NCI-H1694 (cell line): ENCODE measurements around the gene SCN10A.

Source experiments
- DNase-seq: peaks from one replicate; lab custom pipeline; 2025; lab: John Stamatoyannopoulos, UW

Gene SCN10A

GRCh38 chr3:38720465-38720864 is 95.6 kb downstream of the SCN10A start:
- no peak for DNase-seq

GRCh38 chr3:38717355-38718240 is 98.4 kb downstream of the SCN10A start:
- DNase-seq: no peak

GRCh38 chr3:38713121-38713520 is 102.9 kb downstream of the SCN10A start:
- no peak for DNase-seq

GRCh38 chr3:38711321-38711720 is 104.7 kb downstream of the SCN10A start:
- no peak for DNase-seq

GRCh38 chr3:38707730-38708129 is 108.3 kb downstream of the SCN10A start:
- DNase-seq: no peak

- no peak for DNase-seq
Measured at GRCh38 chr3:38706961-38707360, 109.1 kb downstream of the SCN10A start.

- no peak for DNase-seq
Measured at GRCh38 chr3:38702231-38702630, 113.8 kb downstream of the SCN10A start.

- no peak for DNase-seq
Measured at GRCh38 chr3:38698760-38699159, 117.3 kb downstream of the SCN10A start.

GRCh38 chr3:38698061-38698460 is 118.0 kb downstream of the SCN10A start:
- no peak for DNase-seq

GRCh38 chr3:38696034-38696433 is 120.0 kb downstream of the SCN10A start:
- DNase-seq: no peak

GRCh38 chr3:38690185-38690584 is 125.8 kb downstream of the SCN10A start:
- DNase-seq: no peak

- DNase-seq: no peak
Measured at GRCh38 chr3:38689774-38690173, 126.2 kb downstream of the SCN10A start.

- DNase-seq: no peak
Measured at GRCh38 chr3:38689346-38689745, 126.7 kb downstream of the SCN10A start.

- no peak for DNase-seq
Measured at GRCh38 chr3:38687321-38687720, 128.7 kb downstream of the SCN10A start.

GRCh38 chr3:38684546-38684945 is 131.5 kb downstream of the SCN10A start:
- DNase-seq: no peak

- no peak for DNase-seq
Measured at GRCh38 chr3:38669668-38670067, 146.3 kb downstream of the SCN10A start.

- no peak for DNase-seq
Measured at GRCh38 chr3:38662544-38662943, 153.5 kb downstream of the SCN10A start.

- no peak for DNase-seq
Measured at GRCh38 chr3:38658841-38659240, 157.2 kb downstream of the SCN10A start.

GRCh38 chr3:38657369-38657768 is 158.6 kb downstream of the SCN10A start:
- no peak for DNase-seq

GRCh38 chr3:38655708-38656300 is 160.2 kb downstream of the SCN10A start:
- no peak for DNase-seq

- no peak for DNase-seq
Measured at GRCh38 chr3:38653685-38654537, 162.1 kb downstream of the SCN10A start.

GRCh38 chr3:38652934-38653333 is 163.1 kb downstream of the SCN10A start:
- DNase-seq: no peak
